MM.1S (cell line): Measurements from ENCODE around the gene NADK.
"Not testable (repeated sequence)": the region's sequence is repeated elsewhere in the genome, so short reads cannot be mapped to it uniquely, and the experiment has no call there.

Experiments used
- CTCF ChIP-seq: fragments of 300-600 bp; sonication (generic); IDR thresholded peaks from 2 replicates; pipeline ENCODE4 v1.5.1; 2016; ENCODE audit warnings: antibody characterized with exemption, low read length, mixed read lengths
- EZH2phosphoT487 ChIP-seq: fragments of 300-600 bp; sonication (generic); IDR thresholded peaks from 2 replicates; pipeline ENCODE4 v1.6.1; 2018; ENCODE audit warnings: antibody characterized with exemption, low read length

- TF ChIP-seq CTCF, EZH2phosphoT487: not testable (repeated sequence)
Observed at GRCh38 chr1:1707241-1707640, 71.0 kb downstream of the NADK start.
